Endothelial cell of umbilical vein (primary cell): ENCODE results near the gene PLAAT3. TPM values are rescaled to one million over a fixed set of nuclear protein-coding genes. Genes with fewer than 3 reads are reported as not detected.

Source experiments
- BruUV-seq: library from RNA; stranded (reverse); fragments of 400-500 nt; replicated peaks from 2 replicates; lab custom pipeline; 2021; lab: Mats Ljungman, UMichigan
- CTCF ChIA-PET: fragments of 300-600, 350-600 bp; sonication (Branson Sonifier 250); formaldehyde crosslinking; loops from one replicate; lab custom pipeline; 2021; ENCODE audit warnings: antibody characterized with exemption, inconsistent platforms; lab: Charles Lee
- POLR2A ChIA-PET: fragments of 300-600, 350-600 bp; sonication (Branson Sonifier 250); formaldehyde crosslinking; loops from one replicate; lab custom pipeline; 2021; ENCODE audit warnings: antibody characterized with exemption, inconsistent platforms; lab: Charles Lee
- DNase-seq: peaks from one replicate; pipeline ENCODE4 v3.0.0-alpha.2; 2011; ENCODE audit warnings: low read depth, low spot score
- FAIRE-seq: peaks from 2 replicates; lab custom pipeline; 2011; peaks lifted over from hg19 to GRCh38; lab: Jason Lieb, UNC
- H2AFZ ChIP-seq: 2 replicates; pipeline ENCODE4 v1.6.0; 2012; ENCODE audit warnings: low read depth, low read length, control low read depth, inconsistent platforms
- H3K27ac ChIP-seq: 2 replicates; pipeline ENCODE4 v1.5.1; 2011; ENCODE audit warnings: low read depth, mild to moderate bottlenecking, control low read depth, low read length, moderate library complexity; ENCODE audit not compliant: insufficient read depth
- H3K27me3 ChIP-seq, 2 experiments: 2 replicates each; pipeline versions ENCODE4 v1.6.0 to v1.6.1; 2011; ENCODE audit warnings: low read length in 2 of 2, mixed read lengths in 1 of 2; ENCODE audit not compliant: control insufficient read depth in 2 of 2, insufficient read depth in 2 of 2
- H3K36me3 ChIP-seq, 2 experiments: 2 replicates in 1 of 2; 3 replicates in 1 of 2; pipeline ENCODE4 v1.5.1; 2011; ENCODE audit warnings: low read length in 2 of 2, mild to moderate bottlenecking in 1 of 2, moderate library complexity in 1 of 2; ENCODE audit not compliant: control insufficient read depth in 2 of 2, insufficient read depth in 2 of 2; ENCODE audit errors: extremely low read depth in 1 of 2
- H3K4me1 ChIP-seq: 3 replicates; pipeline ENCODE4 v1.5.1; 2011; ENCODE audit warnings: mild to moderate bottlenecking, low read length; ENCODE audit not compliant: control insufficient read depth, insufficient read depth; ENCODE audit errors: extremely low read depth
- H3K4me2 ChIP-seq: 2 replicates; pipeline ENCODE4 v1.6.1; 2011; ENCODE audit warnings: low read length, control low read depth, mixed read lengths; ENCODE audit not compliant: insufficient read depth
- H3K4me3 ChIP-seq, 3 experiments: fragments of 200-600 bp in 1 of 3; sonication (generic), shearing (Covaris generic) in 1 of 3; replicated peaks in 1 of 3; 2 replicates each; pipeline ENCODE4 v1.5.1; 2011 to 2016; ENCODE audit warnings: control low read depth in 3 of 3, low read length in 3 of 3, mild to moderate bottlenecking in 2 of 3, inconsistent platforms in 1 of 3, low read depth in 1 of 3, moderate library complexity in 1 of 3; ENCODE audit not compliant: insufficient read depth in 1 of 3
- H3K79me2 ChIP-seq: 2 replicates; pipeline ENCODE4 v1.6.0; 2012; ENCODE audit warnings: low read length, inconsistent platforms; ENCODE audit not compliant: control insufficient read depth, insufficient read depth
- H3K9ac ChIP-seq: replicated peaks from 2 replicates; pipeline ENCODE3; 2011; ENCODE audit warnings: low read length, control low read depth; ENCODE audit not compliant: insufficient read depth; ENCODE audit errors: extremely low read depth
- H3K9me1 ChIP-seq: replicated peaks from 3 replicates; pipeline ENCODE4 v1.6.0; 2011; ENCODE audit warnings: mild to moderate bottlenecking, low read length; ENCODE audit not compliant: control insufficient read depth, insufficient read depth; ENCODE audit errors: extremely low read depth
- H3K9me3 ChIP-seq: replicated peaks from 2 replicates; pipeline ENCODE4 v1.5.1; 2012; ENCODE audit warnings: low read length, inconsistent platforms; ENCODE audit not compliant: control insufficient read depth, insufficient read depth
- H4K20me1 ChIP-seq: replicated peaks from 2 replicates; pipeline ENCODE3; 2011; ENCODE audit warnings: mild to moderate bottlenecking, low read length; ENCODE audit not compliant: control insufficient read depth, insufficient read depth; ENCODE audit errors: extremely low read depth
- CTCF ChIP-seq, 2 donors: IDR thresholded peaks; 1 replicate in 1 of 2; 2 replicates in 1 of 2; pipeline ENCODE4 v1.5.1; 2011; ENCODE audit warnings: low read length in 2 of 2, mild to moderate bottlenecking in 2 of 2, moderate library complexity in 2 of 2, control low read depth in 1 of 2, inconsistent platforms in 1 of 2, low read depth in 1 of 2; ENCODE audit not compliant: insufficient read depth in 1 of 2; ENCODE audit errors: extremely low read depth in 1 of 2
- EZH2 ChIP-seq: IDR thresholded peaks from 2 replicates; pipeline ENCODE4 v1.6.1; 2012; ENCODE audit warnings: borderline replicate concordance, low read depth, mild to moderate bottlenecking, moderate library complexity, low read length, inconsistent platforms; ENCODE audit not compliant: severe bottlenecking
- FOS ChIP-seq: IDR thresholded peaks from 2 replicates; pipeline ENCODE4 v1.6.1; 2011; ENCODE audit warnings: mild to moderate bottlenecking, low read length, moderate library complexity, borderline replicate concordance; ENCODE audit not compliant: insufficient read depth
- GATA2 ChIP-seq: IDR thresholded peaks from 2 replicates; pipeline ENCODE4 v1.7.0; 2011; ENCODE audit warnings: low read depth, mild to moderate bottlenecking, moderate library complexity, mixed read lengths, low read length; ENCODE audit not compliant: insufficient read length, insufficient read depth
- JUN ChIP-seq: IDR thresholded peaks from 2 replicates; pipeline ENCODE4 v1.6.1; 2011; ENCODE audit warnings: borderline replicate concordance, low read depth; ENCODE audit not compliant: insufficient read length, insufficient read depth
- MYC ChIP-seq: IDR thresholded peaks from one replicate; pipeline ENCODE4 v1.6.1; 2011; ENCODE audit warnings: mild to moderate bottlenecking, low read depth, low read length
- POLR2A ChIP-seq: IDR thresholded peaks from 2 replicates; pipeline ENCODE4 v1.6.1; 2012; ENCODE audit warnings: low read depth, mild to moderate bottlenecking, control low read depth, low read length
- POLR2AphosphoS5 ChIP-seq: IDR thresholded peaks from 2 replicates; pipeline ENCODE4 v1.6.1; 2012; ENCODE audit warnings: low read depth, mild to moderate bottlenecking, control low read depth, low read length, moderate library complexity; ENCODE audit not compliant: insufficient read depth
- dilution Hi-C: fragments of 300-500 bp; cut with MboI; formaldehyde crosslinking; loops from one replicate; pipeline ENCODE4 v1.15.0; 2019; ENCODE audit warnings: low sequenced_read_pairs; ENCODE audit not compliant: extremely low pct_ligation_motif_present
- intact Hi-C: fragments of 100-400 bp; cut with micrococcal nuclease; formaldehyde crosslinking; loops from one replicate; pipeline ENCODE4 v1.10.0; 2022
- polyA plus RNA-seq, 4 experiments: library from polyadenylated mRNA; depleted of rRNA in 3 of 4; stranded (reverse) in 3 of 4; unstranded in 1 of 4; fragments of >200 nt; gene quantifications; 2 replicates each; pipeline versions ENCODE4 v1.2.1 to v1.2.3, GENCODE V29; 2011 to 2012; ENCODE audit warnings: missing spikeins in 1 of 4
- total RNA-seq: library from RNA; stranded (reverse); gene quantifications from 2 replicates; pipeline ENCODE4 v1.2.3, GENCODE V29; 2021
- TF ChIP-seq, protein P1 (sequence below): IDR thresholded peaks from 2 replicates; pipeline ENCODE4 v1.6.1; 2011; ENCODE audit not compliant: insufficient read depth, insufficient read length

Gene PLAAT3
- total and polyA plus RNA-seq, 2 donors (not counting 3 experiments of a cell fraction or from before 2014, with no cell fraction given) = 22.8 to 40.2 TPM

DNA sequence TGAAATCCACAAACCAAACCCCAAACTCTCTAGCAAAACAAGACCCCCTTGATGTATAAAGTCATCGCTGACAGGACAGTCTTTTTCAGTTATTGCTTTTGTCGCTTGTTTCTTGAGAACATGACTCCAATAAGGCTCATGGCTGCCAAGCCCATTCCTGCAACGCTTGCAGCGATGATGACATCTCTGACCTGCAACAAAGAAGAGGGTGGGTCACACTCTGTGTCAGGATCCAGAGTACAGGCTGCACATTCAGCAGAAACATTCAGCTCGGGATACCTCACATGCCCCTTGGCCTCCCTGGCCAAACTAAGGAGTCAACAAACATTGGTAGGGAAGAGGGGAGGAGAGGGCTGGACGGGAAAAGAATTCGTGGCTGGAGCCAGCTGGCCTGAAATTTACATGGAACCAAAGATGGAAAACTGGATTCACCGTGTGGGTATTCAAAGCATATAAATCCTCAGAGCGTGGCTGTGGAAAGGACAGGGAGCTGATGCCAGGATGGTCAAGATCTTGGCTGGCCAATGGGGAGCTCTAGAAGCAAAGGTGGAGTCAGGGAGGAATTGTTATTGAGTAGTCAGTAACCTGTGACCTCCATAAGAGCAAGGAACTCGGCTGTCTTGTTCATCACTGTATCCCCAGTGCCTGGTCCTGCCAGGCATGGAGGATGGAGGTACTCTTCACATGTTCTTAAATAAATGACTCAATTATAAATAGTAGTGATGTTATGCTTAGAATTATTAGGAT lies 39.2 kb downstream of the PLAAT3 start:
- ChIA-PET CTCF (no interaction called here), POLR2A (no interaction called here)
- Histone ChIP-seq H3K27me3 (no peaks in the 10 kb centered on the region), H3K9me1 (no peaks in the 10 kb centered on the region), H3K79me2 (no peaks in the 10 kb centered on the region), H3K4me2 (no peak overlapping the region), H3K27ac (no peak overlapping the region), H2AFZ (no peak overlapping the region), H3K4me3 (no peak overlapping the region), H3K36me3 (no peaks in the 10 kb centered on the region), H3K9me3 (no peaks in the 10 kb centered on the region), H3K9ac (no peak overlapping the region), H3K4me1 (no peaks in the 10 kb centered on the region), H4K20me1 (no peaks in the 10 kb centered on the region)
- intact Hi-C loops = no loop called here
- no TSS peak for BruUV-seq
- FAIRE-seq (no peak), DNase-seq (no peak)
- dilution Hi-C loops = no loop called here
- TF ChIP-seq MYC = no peak
- no peak for TF ChIP-seq EZH2
- TF ChIP-seq JUN = no peak
- TF ChIP-seq POLR2AphosphoS5 = no peak
- TF ChIP-seq POLR2A = no peak
- no peak for TF ChIP-seq CTCF (IDR thresholded peaks at IDR 0.05; ENCODE audit: extremely low read depth in 1 of 2, insufficient read depth in 1 of 2, low read depth in 1 of 2, low read length in 2 of 2)
- TF ChIP-seq GATA2 = no peak
- no peak for TF ChIP-seq FOS
- TF ChIP-seq, protein P1, sequence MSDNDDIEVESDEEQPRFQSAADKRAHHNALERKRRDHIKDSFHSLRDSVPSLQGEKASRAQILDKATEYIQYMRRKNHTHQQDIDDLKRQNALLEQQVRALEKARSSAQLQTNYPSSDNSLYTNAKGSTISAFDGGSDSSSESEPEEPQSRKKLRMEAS = no peak
